Tibial artery (tissue), 4 donors: ENCODE results near the gene HCN1.

Experiments used
- DNase-seq, 2 donors: peaks; one replicate each; pipeline ENCODE4 v3.0.0-alpha.2; 2019
- H3K27ac ChIP-seq, 2 donors: fragments of 200-600 bp; sonication (generic) in 1 of 2; 1 replicate in 1 of 2; 2 replicates in 1 of 2; pipeline ENCODE4 v1.5.1; 2018 to 2019; ENCODE audit warnings: mild to moderate bottlenecking in 1 of 2
- H3K27me3 ChIP-seq, 2 donors: fragments of 200-600 bp; sonication (generic) in 1 of 2; one replicate each; pipeline versions ENCODE4 v1.5.1 to v1.6.0; 2016 to 2019
- H3K36me3 ChIP-seq, 3 donors: fragments of 200-600 bp; sonication (generic) in 2 of 3; one replicate each; pipeline ENCODE4 v1.5.1; 2016 to 2019; ENCODE audit warnings: mild to moderate bottlenecking in 2 of 3
- H3K4me1 ChIP-seq, 4 donors: fragments of 200-600 bp; sonication (generic) in 2 of 4; 1 replicate in 3 of 4; 2 replicates in 1 of 4; pipeline ENCODE4 v1.5.1; 2016 to 2019
- H3K4me3 ChIP-seq, 2 donors: fragments of 200-600 bp; sonication (generic) in 1 of 2; 1 replicate in 1 of 2; 2 replicates in 1 of 2; pipeline ENCODE4 v1.5.1; 2018 to 2019; ENCODE audit warnings: mild to moderate bottlenecking in 2 of 2
- H3K9me3 ChIP-seq, 3 donors: fragments of 200-600 bp; sonication (generic) in 1 of 3; one replicate each; pipeline ENCODE4 v1.5.1; 2016 to 2019
- intact Hi-C: fragments of 100-400 bp; cut with DNase I; formaldehyde crosslinking; loops from one replicate; pipeline ENCODE4 v1.15.0; 2023; ENCODE audit warnings: low total_unique reads
- TF ChIP-seq, protein P1 (sequence below), 2 experiments: fragments of 200-600 bp in 1 of 2; fragments of 450-650 bp in 1 of 2; IDR thresholded peaks; one replicate each; pipeline ENCODE4 v1.5.1; 2017 to 2019; ENCODE audit warnings: antibody characterized with exemption in 2 of 2, mild to moderate bottlenecking in 1 of 2, moderate library complexity in 1 of 2

Gene HCN1

GRCh38 chr5:45417285-45417998, 278.7 kb downstream of the HCN1 start:
- Histone ChIP-seq H3K27me3 (no peaks in the 10 kb centered on the region), H3K36me3 (no peaks in the 10 kb centered on the region), H3K4me1 (no peaks in the 10 kb centered on the region), H3K27ac (no peak overlapping the region), H3K4me3 (no peak overlapping the region), H3K9me3 (no peaks in the 10 kb centered on the region)
- TF ChIP-seq, protein P1, sequence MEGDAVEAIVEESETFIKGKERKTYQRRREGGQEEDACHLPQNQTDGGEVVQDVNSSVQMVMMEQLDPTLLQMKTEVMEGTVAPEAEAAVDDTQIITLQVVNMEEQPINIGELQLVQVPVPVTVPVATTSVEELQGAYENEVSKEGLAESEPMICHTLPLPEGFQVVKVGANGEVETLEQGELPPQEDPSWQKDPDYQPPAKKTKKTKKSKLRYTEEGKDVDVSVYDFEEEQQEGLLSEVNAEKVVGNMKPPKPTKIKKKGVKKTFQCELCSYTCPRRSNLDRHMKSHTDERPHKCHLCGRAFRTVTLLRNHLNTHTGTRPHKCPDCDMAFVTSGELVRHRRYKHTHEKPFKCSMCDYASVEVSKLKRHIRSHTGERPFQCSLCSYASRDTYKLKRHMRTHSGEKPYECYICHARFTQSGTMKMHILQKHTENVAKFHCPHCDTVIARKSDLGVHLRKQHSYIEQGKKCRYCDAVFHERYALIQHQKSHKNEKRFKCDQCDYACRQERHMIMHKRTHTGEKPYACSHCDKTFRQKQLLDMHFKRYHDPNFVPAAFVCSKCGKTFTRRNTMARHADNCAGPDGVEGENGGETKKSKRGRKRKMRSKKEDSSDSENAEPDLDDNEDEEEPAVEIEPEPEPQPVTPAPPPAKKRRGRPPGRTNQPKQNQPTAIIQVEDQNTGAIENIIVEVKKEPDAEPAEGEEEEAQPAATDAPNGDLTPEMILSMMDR (IDR thresholded peaks at IDR 0.05): no peak
- no peak for DNase-seq
- intact Hi-C loops: no loop called here

DNA sequence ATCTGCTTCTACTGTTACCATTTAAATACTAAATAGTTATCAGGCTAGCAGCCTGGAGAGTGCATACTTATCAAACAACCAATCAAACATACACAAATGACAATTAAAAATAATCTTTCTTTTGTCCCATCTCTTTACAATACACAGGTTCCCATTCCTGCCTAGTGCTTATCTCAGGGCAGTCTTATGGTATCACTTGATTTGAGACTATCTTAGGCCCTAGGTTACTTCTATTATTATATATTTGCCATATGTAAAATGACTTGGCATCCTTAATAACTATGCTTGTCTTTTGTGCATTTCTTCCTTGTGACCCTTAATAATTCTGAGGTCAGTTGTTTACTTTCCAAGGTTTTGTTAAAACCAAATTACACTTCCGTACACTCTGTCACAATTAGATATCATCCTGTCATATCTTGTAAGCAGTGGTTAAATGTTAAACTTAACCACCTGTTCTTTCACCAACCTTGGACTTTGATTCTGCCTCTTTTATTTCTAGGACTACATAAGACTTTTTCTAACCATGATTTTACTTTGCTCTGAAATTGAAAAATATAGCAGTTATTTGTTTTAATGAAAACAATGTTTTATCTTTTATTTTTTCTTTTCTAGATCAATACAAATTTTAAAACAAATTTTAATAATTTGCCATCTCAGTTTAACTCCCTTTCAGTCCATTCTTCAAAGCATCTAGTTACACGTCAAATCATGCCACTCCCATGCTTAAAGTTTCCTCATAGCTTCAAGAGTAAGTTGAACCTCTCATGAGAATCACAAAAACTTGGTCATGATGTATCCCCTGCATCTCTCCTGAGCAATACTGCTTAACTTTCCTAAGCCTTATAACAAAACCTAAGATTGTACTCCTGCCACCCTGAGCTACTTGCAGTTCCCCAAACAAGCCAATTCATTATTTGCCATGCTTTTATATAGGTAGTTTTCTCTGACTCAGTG, 281.3 kb downstream of the HCN1 start:
- intact Hi-C loops: no loop called here
- no peaks in the 10 kb centered on the region for H3K36me3 ChIP-seq
- H3K4me1 ChIP-seq: no peaks in the 10 kb centered on the region
- TF ChIP-seq, protein P1 (IDR thresholded peaks at IDR 0.05): no peak
- no peak overlapping the region for H3K27ac ChIP-seq
- DNase-seq: no peak
- no peaks in the 10 kb centered on the region for H3K27me3 ChIP-seq
- H3K4me3 ChIP-seq: no peak overlapping the region
- no peaks in the 10 kb centered on the region for H3K9me3 ChIP-seq

GRCh38 chr5:45411971-45412612, 284.1 kb downstream of the HCN1 start:
- intact Hi-C loops: no loop called here
- Histone ChIP-seq H3K4me1 (no peaks in the 10 kb centered on the region), H3K36me3 (no peaks in the 10 kb centered on the region), H3K4me3 (no peak overlapping the region), H3K9me3 (no peaks in the 10 kb centered on the region), H3K27ac (no peak overlapping the region), H3K27me3 (no peaks in the 10 kb centered on the region)
- TF ChIP-seq, protein P1 (IDR thresholded peaks at IDR 0.05): no peak
- no peak for DNase-seq

DNA sequence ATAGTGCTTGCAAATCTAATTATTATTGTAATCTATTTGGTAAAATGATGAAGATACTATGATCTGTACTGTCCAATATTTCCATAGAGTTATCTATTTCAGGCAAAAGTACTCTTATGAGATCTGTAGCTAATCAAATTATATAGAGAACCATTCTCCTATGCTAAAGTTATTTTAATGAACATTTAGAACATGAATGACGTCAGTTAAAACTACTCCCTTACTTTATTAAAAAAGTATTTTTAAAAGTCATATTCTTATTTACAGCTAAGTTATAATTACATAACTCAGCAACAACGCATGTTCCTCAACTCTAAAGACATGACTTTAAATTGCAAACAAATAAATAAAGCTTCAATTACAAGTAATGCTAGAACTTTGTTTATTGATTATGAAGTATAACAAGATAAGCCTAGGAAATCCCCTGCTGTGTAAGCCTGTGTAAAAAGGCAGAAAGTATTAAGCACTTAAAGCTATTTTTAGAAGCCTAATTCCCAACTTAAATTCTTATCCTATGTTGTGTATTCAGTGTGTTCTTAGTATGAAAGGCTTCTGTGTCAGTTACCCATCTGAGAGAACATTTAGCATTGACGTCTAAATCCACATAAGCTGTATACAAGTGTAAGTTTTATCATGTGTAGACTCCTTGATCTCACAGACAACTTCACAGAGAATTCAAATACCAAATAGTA, 285.7 kb downstream of the HCN1 start:
- no peak for DNase-seq
- Histone ChIP-seq H3K36me3 (no peaks in the 10 kb centered on the region), H3K27me3 (no peaks in the 10 kb centered on the region), H3K4me1 (no peaks in the 10 kb centered on the region), H3K4me3 (no peak overlapping the region), H3K27ac (no peak overlapping the region), H3K9me3 (no peaks in the 10 kb centered on the region)
- intact Hi-C loops: no loop called here
- TF ChIP-seq, protein P1 (IDR thresholded peaks at IDR 0.05): no peak

- no peaks in the 10 kb centered on the region for H3K4me1 ChIP-seq
- DNase-seq: no peak
- no peak overlapping the region for H3K27ac ChIP-seq
- H3K9me3 ChIP-seq: no peaks in the 10 kb centered on the region
- intact Hi-C loops: no loop called here
- H3K27me3 ChIP-seq: no peaks in the 10 kb centered on the region
- TF ChIP-seq, protein P1 (IDR thresholded peaks at IDR 0.05): no peak
- no peak overlapping the region for H3K4me3 ChIP-seq
- no peaks in the 10 kb centered on the region for H3K36me3 ChIP-seq
Measured at GRCh38 chr5:45408067-45408466, 288.1 kb downstream of the HCN1 start.
